A549 (cell line): ENCODE data around the gene C19orf53. TPM values are rescaled to one million over a fixed set of nuclear protein-coding genes. Genes with fewer than 3 reads are reported as not detected.
"Not testable (repeated sequence)": the region's sequence is repeated elsewhere in the genome, so short reads cannot be mapped to it uniquely, and the experiment has no call there.

Experiments used
- ATAC-seq, 2 experiments: fragments of 200-7000 bp in 1 of 2; fragments of >200 bp in 1 of 2; cut with Nextera tagmentation in 1 of 2; cut with Tn5 transposase in 1 of 2; 3 replicates each; pipeline versions ENCODE4 v1.8.0 to v1.9.1; 2018 to 2020; ENCODE audit warnings: mild to moderate bottlenecking in 1 of 2, moderate library complexity in 1 of 2
- CTCF ChIA-PET: fragments of 300-600 bp; sonication (Branson Sonifier 250); formaldehyde crosslinking; extraction: SDS; loops from one replicate; lab custom pipeline; 2021; ENCODE audit warnings: antibody characterized with exemption, inconsistent platforms; lab: Yijun Ruan, JAX
- POLR2A ChIA-PET: fragments of 350-600 bp; formaldehyde crosslinking; extraction: SDS; loops from one replicate; lab custom pipeline; 2021; ENCODE audit warnings: antibody characterized with exemption, inconsistent platforms; lab: Yijun Ruan, JAX
- DNase-seq, 2 experiments: peaks; one replicate each; pipeline versions ENCODE4 v3.0.0 to v3.0.0-alpha.2; 2011 to 2016; ENCODE audit warnings: low read depth in 1 of 2, low spot score in 1 of 2
- FAIRE-seq: peaks from 2 replicates; lab custom pipeline; 2011; peaks lifted over from hg19 to GRCh38; lab: Jason Lieb, UNC
- H3K27ac ChIP-seq, 2 experiments: fragments of >200 bp; sonication (Bioruptor Twin); formaldehyde crosslinking; 3 replicates each; pipeline ENCODE4 v1.5.1; 2016 to 2017
- H3K4me1 ChIP-seq: fragments of >200 bp; sonication (Bioruptor Twin); formaldehyde crosslinking; 3 replicates; pipeline ENCODE4 v1.6.1; 2016
- H3K4me2 ChIP-seq: fragments of >200 bp; sonication (Bioruptor Twin); formaldehyde crosslinking; 3 replicates; pipeline ENCODE4 v1.6.1; 2016
- H3K4me3 ChIP-seq: fragments of >200 bp; sonication (Bioruptor Twin); formaldehyde crosslinking; 3 replicates; pipeline ENCODE4 v1.5.1; 2016
- H3K9me3 ChIP-seq: fragments of >200 bp; sonication (Bioruptor Twin); formaldehyde crosslinking; 3 replicates; pipeline ENCODE4 v1.6.1; 2016
- BHLHE40 ChIP-seq: IDR thresholded peaks from 2 replicates; pipeline ENCODE4 v1.6.1; 2012; ENCODE audit warnings: low read depth, low read length, inconsistent platforms
- CEBPB ChIP-seq, 2 experiments: fragments of >200 bp in 1 of 2; sonication (Bioruptor Twin) in 1 of 2; formaldehyde crosslinking in 1 of 2; IDR thresholded peaks; 2 replicates each; pipeline ENCODE4 v1.6.1; 2012 to 2016
- EHMT2 ChIP-seq: fragments of 200-600 bp; sonication (generic); IDR thresholded peaks from 2 replicates; pipeline ENCODE4 v1.6.1; 2016; ENCODE audit warnings: antibody characterized with exemption, low read depth, mild to moderate bottlenecking, moderate library complexity
- ELK1 ChIP-seq: fragments of 150-350 bp; IDR thresholded peaks from 2 replicates; pipeline ENCODE4 v1.6.1; 2014; ENCODE audit warnings: low read depth, mild to moderate bottlenecking, low read length
- FOSL2 ChIP-seq, 2 experiments: fragments of 450-650 bp in 1 of 2; fragments of >200 bp in 1 of 2; sonication (Bioruptor Twin) in 1 of 2; formaldehyde crosslinking; IDR thresholded peaks; 2 replicates each; pipeline versions ENCODE4 v1.5.0 to v1.6.1; 2016 to 2020; ENCODE audit warnings: mild to moderate bottlenecking in 1 of 2, moderate library complexity in 1 of 2
- HDAC2 ChIP-seq: fragments of 200-600 bp; sonication (generic); IDR thresholded peaks from 2 replicates; pipeline ENCODE4 v1.6.1; 2016
- MAZ ChIP-seq: fragments of 150-350 bp; IDR thresholded peaks from 2 replicates; pipeline ENCODE4 v1.6.1; 2014; ENCODE audit warnings: antibody characterized with exemption, low read depth, low read length, borderline replicate concordance
- RNF2 ChIP-seq: fragments of 200-600 bp; sonication (generic); IDR thresholded peaks from 2 replicates; pipeline ENCODE4 v1.6.1; 2016; ENCODE audit warnings: low read depth, mild to moderate bottlenecking, antibody characterized with exemption, moderate library complexity, borderline replicate concordance
- TFCP2L1 ChIP-seq: fragments of 250-450 bp; sonication (Bioruptor Pico); IDR thresholded peaks from 2 replicates; pipeline ENCODE4 v1.5.0; 2021; ENCODE audit warnings: mild to moderate bottlenecking
- WGBS: methylation state at CpG from one replicate; pipeline ENCODE4 v1.1.6; 2017; ENCODE audit errors: missing lambda C conversion rate; 5-methylcytosine and 5-hydroxymethylcytosine counted together
- polyA plus RNA-seq, 4 experiments: library from polyadenylated mRNA; depleted of rRNA in 3 of 4; stranded (reverse); fragments of >200 nt; fragmentation: RNase III in 1 of 4; extraction: RNeasy Plus Mini Kit Qiagen cat#74134 plus additional on column Dnase treatment in 1 of 4; gene quantifications; 2 replicates in 3 of 4; 3 replicates in 1 of 4; pipeline ENCODE4 v1.2.3, GENCODE V29; 2011 to 2017
- TF ChIP-seq, protein P1 (sequence below): fragments of >200 bp; sonication (Bioruptor Twin); formaldehyde crosslinking; IDR thresholded peaks from 2 replicates; pipeline ENCODE4 v1.6.1; 2016
- TF ChIP-seq, protein P2 (sequence below): fragments of 450-650 bp; IDR thresholded peaks from 2 replicates; pipeline ENCODE4 v1.6.1; 2014; ENCODE audit warnings: antibody characterized with exemption
- TF ChIP-seq, protein P3 (sequence below): fragments of 250-450 bp; sonication (Bioruptor Pico); IDR thresholded peaks from 2 replicates; pipeline ENCODE4 v1.5.0; 2021; ENCODE audit warnings: mild to moderate bottlenecking, moderate library complexity, borderline replicate concordance
- TF ChIP-seq, protein P4 (sequence below): fragments of >200 bp; sonication (Bioruptor Twin); formaldehyde crosslinking; IDR thresholded peaks from 3 replicates; pipeline ENCODE4 v1.5.1; 2016

Gene C19orf53
- polyA plus RNA-seq, 2 of the 4 experiments (the other 2 are of a cell fraction) = 105 to 143 TPM

DNA sequence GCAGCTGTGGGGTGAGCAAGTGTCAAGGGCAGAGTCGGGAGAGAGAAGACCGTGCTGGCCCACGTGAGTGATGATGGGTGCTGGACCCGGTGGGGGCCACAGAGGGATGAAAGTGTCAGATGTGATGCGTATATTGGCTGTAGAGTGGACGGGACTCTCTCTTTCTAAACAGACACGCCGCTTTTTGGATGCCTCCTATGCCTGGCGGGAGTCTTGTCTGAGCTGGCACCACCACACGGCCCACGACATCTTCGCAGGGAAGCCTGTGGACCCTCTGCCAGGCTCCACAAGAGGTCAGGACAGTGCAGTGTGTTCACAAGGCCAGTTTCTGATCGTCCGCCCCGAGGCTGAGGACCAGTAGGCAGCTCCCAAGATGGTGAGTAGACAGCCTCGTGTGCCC, 22.8 kb upstream of the C19orf53 start:
- DNase-seq (no peak), FAIRE-seq (no peak), ATAC-seq (no peak)
- Histone ChIP-seq H3K4me2 (no peak overlapping the region), H3K27ac (no peak overlapping the region), H3K4me3 (no peak overlapping the region), H3K4me1 (peaks cover 6% of the 10 kb centered on the region; the same call in 1 of the 3 replicates), H3K9me3 (no peaks in the 10 kb centered on the region)
- ChIA-PET POLR2A (no interaction called here), CTCF (interaction anchor here (0.8 to 1.3 kb wide), 3 partner anchors 23 to 111 kb away, joined by 3 read pairs; no protein-coding TSS in a partner anchor)
- WGBS = 86% methylated on average over 16 of the region's 16 CpGs
- TF ChIP-seq ELK1 = no peak
- TF ChIP-seq, protein P1, sequence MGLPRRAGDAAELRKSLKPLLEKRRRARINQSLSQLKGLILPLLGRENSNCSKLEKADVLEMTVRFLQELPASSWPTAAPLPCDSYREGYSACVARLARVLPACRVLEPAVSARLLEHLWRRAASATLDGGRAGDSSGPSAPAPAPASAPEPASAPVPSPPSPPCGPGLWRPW = no peak

DNA sequence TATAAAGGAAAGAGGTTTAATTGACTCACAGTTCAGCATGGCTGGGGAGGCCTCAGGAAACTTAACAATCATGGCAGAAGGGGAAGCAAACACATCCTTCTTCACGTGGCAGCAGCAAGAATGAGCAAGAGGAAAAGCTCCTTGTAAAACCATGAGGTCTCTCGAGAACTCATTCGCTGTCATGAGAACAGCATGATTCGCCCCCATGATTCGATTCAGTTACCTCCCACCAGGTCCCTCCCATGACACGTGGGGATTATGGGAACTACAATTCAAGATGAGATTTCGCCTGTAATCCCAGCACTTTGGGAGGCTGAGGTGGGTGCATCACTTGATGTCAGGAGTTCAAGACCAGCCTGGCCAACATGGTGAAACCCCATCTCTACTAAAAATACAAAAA, 20.6 kb upstream of the C19orf53 start:
- FAIRE-seq, POLR2A ChIA-PET, H3K4me2 ChIP-seq, DNase-seq, ATAC-seq, H3K4me1 ChIP-seq, H3K4me3 ChIP-seq, H3K27ac ChIP-seq, H3K9me3 ChIP-seq: not testable (repeated sequence)
- CTCF ChIA-PET = interaction anchor here (0.6 kb wide), 1 partner anchor 45 kb away, joined by 3 read pairs; no protein-coding TSS in a partner anchor
- WGBS = 93% methylated on average over 6 of the region's 7 CpGs

GRCh38 chr19:13756210-13756609, 18.0 kb upstream of the C19orf53 start:
- H3K9me3 ChIP-seq = no peaks in the 10 kb centered on the region
- TF ChIP-seq EHMT2 (no peak), RNF2 (no peak), FOSL2 (IDR thresholded peaks at IDR 0.05) (no peak), FOSL2 (CRISPR knock-in tag; IDR thresholded peaks at IDR 0.05) (no peak), BHLHE40 (no peak), CEBPB (IDR thresholded peaks at IDR 0.05) (no peak), HDAC2 (no peak), TFCP2L1 (CRISPR knock-in tag) (no peak), MAZ (no peak)
- TF ChIP-seq, protein P2, sequence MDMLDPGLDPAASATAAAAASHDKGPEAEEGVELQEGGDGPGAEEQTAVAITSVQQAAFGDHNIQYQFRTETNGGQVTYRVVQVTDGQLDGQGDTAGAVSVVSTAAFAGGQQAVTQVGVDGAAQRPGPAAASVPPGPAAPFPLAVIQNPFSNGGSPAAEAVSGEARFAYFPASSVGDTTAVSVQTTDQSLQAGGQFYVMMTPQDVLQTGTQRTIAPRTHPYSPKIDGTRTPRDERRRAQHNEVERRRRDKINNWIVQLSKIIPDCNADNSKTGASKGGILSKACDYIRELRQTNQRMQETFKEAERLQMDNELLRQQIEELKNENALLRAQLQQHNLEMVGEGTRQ = no peak
- TF ChIP-seq, protein P3, sequence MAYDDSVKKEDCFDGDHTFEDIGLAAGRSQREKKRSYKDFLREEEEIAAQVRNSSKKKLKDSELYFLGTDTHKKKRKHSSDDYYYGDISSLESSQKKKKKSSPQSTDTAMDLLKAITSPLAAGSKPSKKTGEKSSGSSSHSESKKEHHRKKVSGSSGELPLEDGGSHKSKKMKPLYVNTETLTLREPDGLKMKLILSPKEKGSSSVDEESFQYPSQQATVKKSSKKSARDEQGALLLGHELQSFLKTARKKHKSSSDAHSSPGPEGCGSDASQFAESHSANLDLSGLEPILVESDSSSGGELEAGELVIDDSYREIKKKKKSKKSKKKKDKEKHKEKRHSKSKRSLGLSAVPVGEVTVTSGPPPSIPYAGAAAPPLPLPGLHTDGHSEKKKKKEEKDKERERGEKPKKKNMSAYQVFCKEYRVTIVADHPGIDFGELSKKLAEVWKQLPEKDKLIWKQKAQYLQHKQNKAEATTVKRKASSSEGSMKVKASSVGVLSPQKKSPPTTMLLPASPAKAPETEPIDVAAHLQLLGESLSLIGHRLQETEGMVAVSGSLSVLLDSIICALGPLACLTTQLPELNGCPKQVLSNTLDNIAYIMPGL (CRISPR knock-in tag) = no peak
- TF ChIP-seq, protein P4, sequence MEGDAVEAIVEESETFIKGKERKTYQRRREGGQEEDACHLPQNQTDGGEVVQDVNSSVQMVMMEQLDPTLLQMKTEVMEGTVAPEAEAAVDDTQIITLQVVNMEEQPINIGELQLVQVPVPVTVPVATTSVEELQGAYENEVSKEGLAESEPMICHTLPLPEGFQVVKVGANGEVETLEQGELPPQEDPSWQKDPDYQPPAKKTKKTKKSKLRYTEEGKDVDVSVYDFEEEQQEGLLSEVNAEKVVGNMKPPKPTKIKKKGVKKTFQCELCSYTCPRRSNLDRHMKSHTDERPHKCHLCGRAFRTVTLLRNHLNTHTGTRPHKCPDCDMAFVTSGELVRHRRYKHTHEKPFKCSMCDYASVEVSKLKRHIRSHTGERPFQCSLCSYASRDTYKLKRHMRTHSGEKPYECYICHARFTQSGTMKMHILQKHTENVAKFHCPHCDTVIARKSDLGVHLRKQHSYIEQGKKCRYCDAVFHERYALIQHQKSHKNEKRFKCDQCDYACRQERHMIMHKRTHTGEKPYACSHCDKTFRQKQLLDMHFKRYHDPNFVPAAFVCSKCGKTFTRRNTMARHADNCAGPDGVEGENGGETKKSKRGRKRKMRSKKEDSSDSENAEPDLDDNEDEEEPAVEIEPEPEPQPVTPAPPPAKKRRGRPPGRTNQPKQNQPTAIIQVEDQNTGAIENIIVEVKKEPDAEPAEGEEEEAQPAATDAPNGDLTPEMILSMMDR = no peak
- ChIA-PET POLR2A (no interaction called here), CTCF (no interaction called here)
- DNase-seq (no peak), FAIRE-seq (no peak), ATAC-seq (no peak)
- H3K4me1 ChIP-seq = no peaks in the 10 kb centered on the region
- 96% methylated on average over 9 of the region's 9 CpGs for WGBS
- no peak overlapping the region for H3K4me2 ChIP-seq
- no peak overlapping the region for H3K27ac ChIP-seq
- H3K4me3 ChIP-seq = no peak overlapping the region
